Panc1 (cell line): Measurements from ENCODE around the gene FAM240B.

ENCODE experiments used
- CTCF ChIP-seq: fragments of 450-650 bp; IDR thresholded peaks from 2 replicates; pipeline ENCODE4 v1.5.1; 2017; ENCODE audit warnings: mild to moderate bottlenecking
- POLR2AphosphoS5 ChIP-seq: IDR thresholded peaks from 2 replicates; pipeline ENCODE4 v1.6.1; 2012; ENCODE audit warnings: mild to moderate bottlenecking, low read depth, low read length, moderate library complexity
- REST ChIP-seq, 2 experiments: IDR thresholded peaks; 2 replicates each; pipeline ENCODE4 v1.6.1; 2011 to 2012; ENCODE audit warnings: low read depth in 2 of 2, control low read depth in 1 of 2, low read length in 1 of 2, mild to moderate bottlenecking in 1 of 2, moderate library complexity in 1 of 2; ENCODE audit not compliant: insufficient read depth in 1 of 2
- SIN3A ChIP-seq: IDR thresholded peaks from 2 replicates; pipeline ENCODE4 v1.6.1; 2012; ENCODE audit warnings: low read depth, mild to moderate bottlenecking, low read length, moderate library complexity, borderline replicate concordance; ENCODE audit not compliant: insufficient read depth

DNA sequence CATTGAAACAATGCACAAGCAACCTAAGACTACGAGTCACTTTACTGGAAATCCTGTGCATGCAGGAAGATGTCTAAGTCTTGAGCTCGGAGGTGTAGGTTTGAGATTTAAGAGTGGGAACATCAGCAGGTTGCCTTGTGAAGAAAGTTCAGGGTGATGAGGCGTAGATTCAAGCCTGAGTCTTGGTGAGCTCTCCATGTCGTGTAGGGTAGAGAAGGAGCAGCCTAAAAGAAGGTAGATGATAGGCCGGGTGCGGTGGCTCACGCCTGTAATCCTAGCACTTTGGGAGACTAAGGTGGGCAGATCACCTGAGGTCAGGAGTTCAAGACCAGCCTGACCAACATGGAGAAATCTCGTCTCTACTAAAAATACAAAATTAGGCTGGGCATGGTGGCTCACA is 69.4 kb downstream of the FAM240B start:
- TF ChIP-seq CTCF (no peak), POLR2AphosphoS5 (no peak), SIN3A (no peak), REST (IDR thresholded peaks at IDR 0.05; ENCODE audit: insufficient read depth in 1 of 2, low read depth in 2 of 2, low read length in 1 of 2) (no peak)
